ENCODE data around the gene TNRC18. TPM values are rescaled to one million over a fixed set of nuclear protein-coding genes. Genes with fewer than 3 reads are reported as not detected.
"Not testable (repeated sequence)": the region's sequence is repeated elsewhere in the genome, so short reads cannot be mapped to it uniquely, and the experiment has no call there.

Gene TNRC18
- total and polyA plus RNA-seq, 2 of the 8 experiments (the other 6 are each of a cell fraction or from before 2014, with no cell fraction given), result 1.7 to 8.6 TPM

- no peak for TF ChIP-seq NANOG (IDR thresholded peaks at IDR 0.05; ENCODE audit: insufficient read depth, low read depth, low read length, poor library complexity, severe bottlenecking)
- TF ChIP-seq SP4 (IDR thresholded peaks at IDR 0.05; ENCODE audit: low read length), result no peak
- TF ChIP-seq KDM1A (IDR thresholded peaks at IDR 0.05; ENCODE audit: borderline replicate concordance, low read length), result no peak
These were observed 103.2 kb downstream of the TNRC18 start (continued) for GRCh38 chr7:5320391-5320790.

DNA sequence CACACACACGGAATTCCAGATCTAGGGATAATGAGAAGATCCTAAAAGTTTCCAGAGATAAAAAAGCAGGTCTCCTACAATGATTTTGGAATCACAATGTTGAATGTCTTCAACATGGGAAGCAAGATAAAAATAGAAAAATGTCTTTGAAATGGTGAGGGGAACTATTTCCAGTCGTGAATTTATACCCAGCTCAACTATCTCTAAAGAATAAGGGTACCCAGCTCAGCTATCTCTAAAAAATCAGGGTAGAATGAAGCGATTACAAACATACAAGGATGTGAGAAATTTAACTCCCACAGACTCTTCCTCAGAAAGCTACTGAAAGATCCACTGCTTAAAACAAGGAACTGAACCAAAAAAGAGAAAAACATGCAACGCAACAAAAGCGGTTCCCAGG, 105.0 kb downstream of the TNRC18 start:
- H3K9me3 ChIP-seq (ENCODE audit: insufficient read depth in 2 of 2, low read depth in 1 of 2, low read length in 1 of 2); H3K23me2 ChIP-seq (ENCODE audit: low read depth, low read length); H3K27ac ChIP-seq (ENCODE audit: low read depth, low read length); H3K23ac ChIP-seq (ENCODE audit: insufficient read length); H2BK15ac ChIP-seq (ENCODE audit: low read length); H2AFZ ChIP-seq (ENCODE audit: low read length); H3K4me3 ChIP-seq (ENCODE audit: extremely low read depth in 1 of 4, insufficient read depth in 2 of 4, low read depth in 3 of 4, low read length in 4 of 4); H4K20me1 ChIP-seq (replicated peaks in 1 of 2; ENCODE audit: control insufficient read depth in 1 of 2, insufficient read depth in 2 of 2, low read length in 2 of 2); FAIRE-seq; H2BK20ac ChIP-seq (ENCODE audit: low read length); H4K5ac ChIP-seq (ENCODE audit: insufficient read length, low read depth, low read length); H3K9ac ChIP-seq (replicated peaks in 1 of 4; ENCODE audit: extremely low read depth in 1 of 4, low read depth in 3 of 4, low read length in 3 of 4); DNase-seq (ENCODE audit: low read depth in 1 of 2, low spot score in 2 of 2); H3K79me1 ChIP-seq (ENCODE audit: low read depth, low read length); H3K4me1 ChIP-seq (replicated peaks in 1 of 4; ENCODE audit: control insufficient read depth in 3 of 4, insufficient read depth in 4 of 4, low read length in 3 of 4); H3K4me2 ChIP-seq (ENCODE audit: insufficient read depth in 1 of 2, low read depth in 2 of 2, low read length in 2 of 2); H2AK5ac ChIP-seq (ENCODE audit: low read depth, low read length); H3K4ac ChIP-seq (replicated peaks; ENCODE audit: insufficient read length, low read depth, low read length); H2BK12ac ChIP-seq (ENCODE audit: low read depth, low read length); H2BK5ac ChIP-seq (ENCODE audit: low read depth, low read length); H2BK120ac ChIP-seq (replicated peaks; ENCODE audit: low read depth, low read length); H3K79me2 ChIP-seq (ENCODE audit: control insufficient read depth in 1 of 2, insufficient read depth in 2 of 2, low read length in 2 of 2); H4K8ac ChIP-seq (ENCODE audit: extremely low read depth, insufficient read depth, low read length); H4K91ac ChIP-seq (replicated peaks; ENCODE audit: insufficient read length, low read length); H3K27me3 ChIP-seq (replicated peaks in 1 of 4; ENCODE audit: control insufficient read depth in 3 of 4, extremely low read depth in 1 of 4, insufficient read depth in 3 of 4, low read length in 3 of 4); H3K56ac ChIP-seq (replicated peaks; ENCODE audit: insufficient read length, low read depth, low read length); H3K18ac ChIP-seq (ENCODE audit: extremely low read depth, low read length); CTCF ChIA-PET (ENCODE audit: partially characterized antibody); H3K14ac ChIP-seq (ENCODE audit: insufficient read length); H3K36me3 ChIP-seq (ENCODE audit: control insufficient read depth in 2 of 4, insufficient read depth in 4 of 4, low read length in 3 of 4): not testable (repeated sequence)
- POLR2A ChIA-PET (ENCODE audit: partially characterized antibody), result interaction anchor here (0.8 kb wide), 1 partner anchor 35 kb away, joined by 3 read pairs; no protein-coding TSS in a partner anchor
- 92% methylated on average over 5 of the region's 5 CpGs; no CpG with 5 or more reads in 1 of the 2 experiments for WGBS, 2 experiments (ENCODE audit: extremely low coverage in 1 of 2, insufficient coverage in 1 of 2, insufficient read length in 1 of 2, insufficient replicate concordance in 2 of 2, low coverage in 1 of 2, low lambda C conversion rate in 2 of 2, missing lambda C conversion rate in 1 of 2)
